ENCODE results near the gene P2RY6. TPM values are rescaled to one million over a fixed set of nuclear protein-coding genes. Genes with fewer than 3 reads are reported as not detected.

The P2RY6 gene
- total RNA-seq, 3 donors from 2014 or later: 1.9 to 4.3 (median 2.8) TPM

GRCh38 chr11:73262851-73263495 is 9.2 kb upstream of the P2RY6 start:
- intact Hi-C loops (cut with DNase I, micrococcal nuclease): no loop called here
- TF ChIP-seq CTCF (IDR thresholded peaks at IDR 0.05): no peak

GRCh38 chr11:73263640-73264039 is 8.5 kb upstream of the P2RY6 start:
- intact Hi-C loops (cut with DNase I, micrococcal nuclease): no loop called here
- no peak overlapping the region for H3K4me3 ChIP-seq
- H3K4me1 ChIP-seq (ENCODE audit: low read depth): no peaks in the 10 kb centered on the region
- H3K36me3 ChIP-seq (ENCODE audit: low read depth): no peaks in the 10 kb centered on the region
- H3K9me3 ChIP-seq: no peaks in the 10 kb centered on the region
- ATAC-seq: no peak
- DNase-seq: no peak
- no peak for TF ChIP-seq CTCF (IDR thresholded peaks at IDR 0.05)

More at GRCh38 chr11:73262851-73263495, 9.2 kb upstream of the P2RY6 start:
- Histone ChIP-seq H3K4me1 (ENCODE audit: low read depth) (no peaks in the 10 kb centered on the region), H3K4me3 (no peak overlapping the region), H3K36me3 (ENCODE audit: low read depth) (no peaks in the 10 kb centered on the region), H3K9me3 (no peaks in the 10 kb centered on the region)
- ATAC-seq (no peak), DNase-seq (no peak)

DNA sequence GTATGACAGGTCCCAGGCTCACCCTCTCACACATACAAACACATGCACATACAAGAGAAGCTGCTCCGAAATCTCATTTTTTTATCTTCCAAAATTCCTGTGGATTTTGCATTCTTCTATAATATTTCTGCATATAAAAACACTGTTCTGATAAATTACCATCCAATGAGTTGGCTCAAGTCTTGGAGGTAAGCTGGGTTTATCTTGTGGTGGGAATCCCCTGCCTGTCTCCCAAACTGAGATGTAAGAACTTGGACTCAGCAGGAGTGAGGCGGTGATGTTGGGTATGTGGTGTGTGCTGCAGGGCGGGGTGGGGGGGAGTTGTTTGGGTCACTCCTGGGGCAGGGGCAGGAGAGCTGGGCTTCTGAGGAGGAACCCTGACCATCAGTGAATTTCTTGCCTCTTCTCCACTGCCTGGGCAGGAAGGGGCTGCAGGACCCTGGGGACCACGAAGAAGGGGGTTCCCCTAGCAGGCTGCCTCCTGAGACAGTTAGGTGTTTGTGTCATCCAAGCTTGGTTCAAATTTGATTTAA is 6.8 kb upstream of the P2RY6 start:
- Histone ChIP-seq H3K36me3 (ENCODE audit: low read depth) (no peaks in the 10 kb centered on the region), H3K4me1 (ENCODE audit: low read depth) (peaks cover 3% of the 10 kb centered on the region), H3K9me3 (no peaks in the 10 kb centered on the region), H3K4me3 (no peak overlapping the region)
- no peak for TF ChIP-seq CTCF (IDR thresholded peaks at IDR 0.05)
- ATAC-seq (no peak), DNase-seq (peak in 1 of 3 donors; percentile 17)
- intact Hi-C loops (cut with DNase I, micrococcal nuclease): no loop called here

- DNase-seq: no peak
- Histone ChIP-seq H3K4me3 (no peak overlapping the region), H3K4me1 (ENCODE audit: low read depth) (peaks cover 9% of the 10 kb centered on the region), H3K36me3 (ENCODE audit: low read depth) (no peaks in the 10 kb centered on the region), H3K9me3 (no peaks in the 10 kb centered on the region)
- TF ChIP-seq CTCF (IDR thresholded peaks at IDR 0.05): no peak
- intact Hi-C loops (cut with DNase I, micrococcal nuclease): no loop called here
- no peak for ATAC-seq
Measured at GRCh38 chr11:73265853-73266645, 6.1 kb upstream of the P2RY6 start.

- Histone ChIP-seq H3K4me1 (ENCODE audit: low read depth) (peaks cover 12% of the 10 kb centered on the region), H3K9me3 (no peaks in the 10 kb centered on the region), H3K36me3 (ENCODE audit: low read depth) (no peaks in the 10 kb centered on the region), H3K4me3 (no peak overlapping the region)
- intact Hi-C loops (cut with DNase I, micrococcal nuclease): no loop called here
- no peak for TF ChIP-seq CTCF (IDR thresholded peaks at IDR 0.05)
- peak in 1 of 3 donors; percentile 15 for DNase-seq
- ATAC-seq: no peak
Measured at GRCh38 chr11:73266646-73267020, 5.5 kb upstream of the P2RY6 start.

Measured in mucosa of descending colon (tissue), 3 donors.